Psoas muscle (tissue), 8 donors: Measurements from ENCODE around the gene SIGLEC11. TPM values are rescaled to one million over a fixed set of nuclear protein-coding genes. Genes with fewer than 3 reads are reported as not detected.

Experiments used
- ATAC-seq, 4 donors: fragments of 200-7000 bp; cut with Tn5 transposase; one replicate each; pipeline ENCODE4 v1.9.1; 2020; ENCODE audit warnings: moderate library complexity in 3 of 4, mild to moderate bottlenecking in 2 of 4
- DNase-seq, 2 donors: peaks; one replicate each; pipeline ENCODE4 v3.0.0-alpha.2; 2020
- H3K27ac ChIP-seq: fragments of 200-600 bp; one replicate; pipeline ENCODE4 v1.8.0; 2022
- H3K27me3 ChIP-seq, 3 donors: fragments of 200-600 bp in 1 of 3; one replicate each; pipeline versions ENCODE4 v1.6.1 to v1.8.0; 2013 to 2022; ENCODE audit warnings: low read length in 2 of 3, mild to moderate bottlenecking in 2 of 3, moderate library complexity in 1 of 3; ENCODE audit not compliant: insufficient read depth in 3 of 3
- H3K36me3 ChIP-seq, 2 donors: fragments of 200-600 bp in 1 of 2; one replicate each; pipeline versions ENCODE4 v1.6.1 to v1.8.0; 2013 to 2022; ENCODE audit warnings: low read depth in 1 of 2, mild to moderate bottlenecking in 1 of 2, moderate library complexity in 1 of 2; ENCODE audit not compliant: insufficient read depth in 1 of 2
- H3K4me1 ChIP-seq: fragments of 200-600 bp; one replicate; pipeline ENCODE4 v1.8.0; 2022
- H3K4me3 ChIP-seq: fragments of 200-600 bp; one replicate; pipeline ENCODE4 v1.8.0; 2022; ENCODE audit warnings: mild to moderate bottlenecking
- H3K9me3 ChIP-seq: fragments of 200-600 bp; one replicate; pipeline ENCODE4 v1.8.0; 2022
- CTCF ChIP-seq: fragments of 200-600 bp; IDR thresholded peaks from one replicate; pipeline ENCODE4 v1.8.0; 2022; ENCODE audit warnings: antibody characterized with exemption
- WGBS, 3 donors: extraction: QIAGEN DNeasy Blood & Tissue Kit; methylation state at CpG; one replicate each; pipeline versions ENCODE4 v1.1.6 to v1.1.7; 2013; 5-methylcytosine and 5-hydroxymethylcytosine counted together
- intact Hi-C, 2 donors: fragments of 100-400 bp; cut with DNase I; formaldehyde crosslinking; loops; one replicate each; pipeline versions ENCODE4 v1.11.0 to v1.14.2; 2022
- polyA plus RNA-seq, 3 donors: library from polyadenylated mRNA; stranded (reverse); fragments of 200-250 nt; gene quantifications; one replicate each; pipeline ENCODE4 v1.2.3, GENCODE V29; 2013
- total RNA-seq, 4 donors: library from RNA; stranded (reverse); fragmentation: NEBNext Ultra II Directional in 2 of 4; extraction: Animal tissue kit (Norgen Biotek cat#: 25700) in 2 of 4; gene quantifications; one replicate each; pipeline versions ENCODE4 v1.2.1 to v1.2.4, GENCODE V29; 2021 to 2023
- donor health status: healthy with polysubstance abuse.
- donor health status: DM: no; HTN: no; CAD: no; lungs with moderate emphysema.
- donor health status: Bipolar disorder and iron deficiency.
- donor health status: healthy.
- donor health status: DM: yes; HTN: yes; CAD: no.
- donor health status: DM: no; HTN: no; CAD: no.
- donor health status: DM: no; HTN: no; CAD: no.
- donor health status: DM: yes; HTN: yes; CAD: no.

The SIGLEC11 gene
- total and polyA plus RNA-seq, 7 donors, result 0.13 to 0.38 (median 0.29) TPM; not detected in 1

GRCh38 chr19:49940482-49940791 is 20.5 kb downstream of the SIGLEC11 start:
- ATAC-seq, result no peak
- WGBS, 3 donors, result 89 to 93% (median 91%) methylated on average over 5 of the region's 5 CpGs
- intact Hi-C loops, result no loop called here
- Histone ChIP-seq H3K4me1 (no peaks in the 10 kb centered on the region), H3K4me3 (no peak overlapping the region), H3K27ac (no peak overlapping the region), H3K36me3 (no peaks in the 10 kb centered on the region), H3K9me3 (no peaks in the 10 kb centered on the region), H3K27me3 (peaks cover 0 to 2% (median 0%) of the 10 kb centered on the region in 3 donors)
- DNase-seq, result no peak
- no peak for TF ChIP-seq CTCF

GRCh38 chr19:49939721-49940481 is 21.1 kb downstream of the SIGLEC11 start:
- H3K27me3 ChIP-seq, result peaks cover 0 to 2% (median 0%) of the 10 kb centered on the region in 3 donors
- no peaks in the 10 kb centered on the region for H3K36me3 ChIP-seq
- no peak for TF ChIP-seq CTCF
- H3K27ac ChIP-seq, result no peak overlapping the region
- 69 to 73% (median 73%) methylated on average over 7 of the region's 7 CpGs for WGBS, 3 donors
- intact Hi-C loops, result loop anchor here (5.0 to 10.0 kb wide), 2 partner anchors 42 to 195 kb away; no protein-coding TSS in a partner anchor
- no peak for ATAC-seq
- DNase-seq, result no peak
- H3K9me3 ChIP-seq, result no peaks in the 10 kb centered on the region
- H3K4me3 ChIP-seq, result no peak overlapping the region
- H3K4me1 ChIP-seq, result no peaks in the 10 kb centered on the region

- ATAC-seq (no peak), DNase-seq (no peak)
- H3K36me3 ChIP-seq, result no peaks in the 10 kb centered on the region
- intact Hi-C loops, result loop anchor here (5.0 to 10.0 kb wide), 2 partner anchors 44 to 196 kb away; no protein-coding TSS in a partner anchor
- no peak overlapping the region for H3K4me3 ChIP-seq
- peaks cover 0 to 2% (median 0%) of the 10 kb centered on the region in 3 donors for H3K27me3 ChIP-seq
- no peak overlapping the region for H3K27ac ChIP-seq
- H3K4me1 ChIP-seq, result no peaks in the 10 kb centered on the region
- no peak for TF ChIP-seq CTCF
- H3K9me3 ChIP-seq, result no peaks in the 10 kb centered on the region
- 33 to 49% (median 44%) methylated on average over 4 of the region's 4 CpGs for WGBS, 3 donors
Observed at GRCh38 chr19:49938662-49939061, 22.3 kb downstream of the SIGLEC11 start.

- Histone ChIP-seq H3K4me1 (no peaks in the 10 kb centered on the region), H3K4me3 (peak overlapping the region; percentile 36), H3K36me3 (no peaks in the 10 kb centered on the region), H3K9me3 (no peaks in the 10 kb centered on the region), H3K27ac (no peak overlapping the region), H3K27me3 (peaks cover 0 to 2% (median 0%) of the 10 kb centered on the region in 3 donors)
- WGBS, 3 donors, result 16% methylated on average over 35 of the region's 35 CpGs
- intact Hi-C loops, result loop anchor here (1.0 to 10.0 kb wide), 3 partner anchors 44 to 197 kb away; no protein-coding TSS in a partner anchor
- ATAC-seq, result peak; percentile 85 to 93 (median 88)
- peak; percentile 96 for TF ChIP-seq CTCF
- DNase-seq, result peak; percentile 81 to 88
Observed at GRCh38 chr19:49937750-49938381, 23.1 kb downstream of the SIGLEC11 start.
